ENCODE results near the gene GPC3. TPM values are rescaled to one million over a fixed set of nuclear protein-coding genes. Genes with fewer than 3 reads are reported as not detected.

The GPC3 gene
- total RNA-seq, 6 experiments from 2014 or later, result not detected

- Mint-ChIP-seq H3K36me3 (ENCODE audit: low read depth) (no peaks in the 10 kb centered on the region), H3K9me3 (peaks cover 21% of the 10 kb centered on the region), H3K4me3 (no peak overlapping the region), H3K27ac (no peak overlapping the region), H3K4me1 (ENCODE audit: low read depth) (no peaks in the 10 kb centered on the region), H3K27me3 (ENCODE audit: insufficient read depth) (no peaks in the 10 kb centered on the region; the same call in 1 of the 2 replicates)
- DNase-seq, result no peak
- TF ChIP-seq, protein P1, sequence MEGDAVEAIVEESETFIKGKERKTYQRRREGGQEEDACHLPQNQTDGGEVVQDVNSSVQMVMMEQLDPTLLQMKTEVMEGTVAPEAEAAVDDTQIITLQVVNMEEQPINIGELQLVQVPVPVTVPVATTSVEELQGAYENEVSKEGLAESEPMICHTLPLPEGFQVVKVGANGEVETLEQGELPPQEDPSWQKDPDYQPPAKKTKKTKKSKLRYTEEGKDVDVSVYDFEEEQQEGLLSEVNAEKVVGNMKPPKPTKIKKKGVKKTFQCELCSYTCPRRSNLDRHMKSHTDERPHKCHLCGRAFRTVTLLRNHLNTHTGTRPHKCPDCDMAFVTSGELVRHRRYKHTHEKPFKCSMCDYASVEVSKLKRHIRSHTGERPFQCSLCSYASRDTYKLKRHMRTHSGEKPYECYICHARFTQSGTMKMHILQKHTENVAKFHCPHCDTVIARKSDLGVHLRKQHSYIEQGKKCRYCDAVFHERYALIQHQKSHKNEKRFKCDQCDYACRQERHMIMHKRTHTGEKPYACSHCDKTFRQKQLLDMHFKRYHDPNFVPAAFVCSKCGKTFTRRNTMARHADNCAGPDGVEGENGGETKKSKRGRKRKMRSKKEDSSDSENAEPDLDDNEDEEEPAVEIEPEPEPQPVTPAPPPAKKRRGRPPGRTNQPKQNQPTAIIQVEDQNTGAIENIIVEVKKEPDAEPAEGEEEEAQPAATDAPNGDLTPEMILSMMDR (IDR thresholded peaks at IDR 0.05), result no peak
Measured at GRCh38 chrX:133513123-133513522, 472.3 kb downstream of the GPC3 start.

DNA sequence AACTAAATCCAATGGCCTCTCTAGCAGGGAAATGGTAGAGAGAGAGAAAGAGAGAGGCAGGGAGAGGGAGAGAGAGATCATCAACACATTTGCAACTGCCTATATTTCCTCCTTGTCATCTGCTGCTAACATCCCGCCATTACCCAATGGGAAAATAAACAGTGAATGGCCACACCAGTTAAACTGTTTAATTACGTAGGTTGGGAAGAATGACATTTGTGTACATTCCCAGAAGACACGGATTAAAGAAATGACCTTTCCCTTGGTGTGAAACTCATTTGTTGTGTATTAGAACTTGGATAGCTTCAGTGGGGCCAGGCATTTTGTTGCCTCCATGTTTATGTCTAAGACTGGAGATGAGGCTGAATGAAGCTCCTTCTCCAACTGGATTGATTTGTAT lies 474.4 kb downstream of the GPC3 start:
- no peaks in the 10 kb centered on the region for H3K4me1 Mint-ChIP-seq (ENCODE audit: low read depth)
- TF ChIP-seq, protein P1 (IDR thresholded peaks at IDR 0.05), result no peak
- H3K27ac Mint-ChIP-seq, result no peak overlapping the region
- no peaks in the 10 kb centered on the region; the same call in 1 of the 2 replicates for H3K27me3 Mint-ChIP-seq (ENCODE audit: insufficient read depth)
- DNase-seq, result no peak
- H3K4me3 Mint-ChIP-seq, result no peak overlapping the region
- no peaks in the 10 kb centered on the region for H3K36me3 Mint-ChIP-seq (ENCODE audit: low read depth)
- H3K9me3 Mint-ChIP-seq, result peaks cover 33% of the 10 kb centered on the region

DNA sequence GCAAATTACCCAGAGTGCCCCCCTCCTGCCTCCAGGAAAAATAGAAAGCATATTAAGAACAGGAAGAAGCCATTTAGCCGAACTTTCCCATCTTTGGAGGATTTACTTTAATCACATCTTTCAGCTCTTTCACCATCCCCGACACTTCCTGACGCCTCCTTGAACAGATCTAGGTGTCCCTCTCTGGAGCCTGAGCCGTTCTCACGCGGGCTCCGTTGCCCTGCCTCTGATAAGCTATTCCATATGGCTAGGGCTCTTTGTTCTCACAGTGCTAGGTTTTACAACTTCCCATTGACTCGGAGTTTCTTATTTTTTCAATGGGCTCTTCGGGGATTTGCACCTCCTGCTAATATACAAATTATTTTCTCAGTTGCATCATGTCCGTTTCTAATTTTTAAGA lies 488.0 kb downstream of the GPC3 start:
- DNase-seq, result no peak
- Mint-ChIP-seq H3K27me3 (ENCODE audit: insufficient read depth) (no peaks in the 10 kb centered on the region; the same call in 1 of the 2 replicates), H3K27ac (no peak overlapping the region), H3K4me1 (ENCODE audit: low read depth) (no peaks in the 10 kb centered on the region), H3K9me3 (peaks cover 4% of the 10 kb centered on the region; the same call in 1 of the 2 replicates), H3K4me3 (no peak overlapping the region), H3K36me3 (ENCODE audit: low read depth) (no peaks in the 10 kb centered on the region)
- TF ChIP-seq, protein P1 (IDR thresholded peaks at IDR 0.05), result no peak

DNA sequence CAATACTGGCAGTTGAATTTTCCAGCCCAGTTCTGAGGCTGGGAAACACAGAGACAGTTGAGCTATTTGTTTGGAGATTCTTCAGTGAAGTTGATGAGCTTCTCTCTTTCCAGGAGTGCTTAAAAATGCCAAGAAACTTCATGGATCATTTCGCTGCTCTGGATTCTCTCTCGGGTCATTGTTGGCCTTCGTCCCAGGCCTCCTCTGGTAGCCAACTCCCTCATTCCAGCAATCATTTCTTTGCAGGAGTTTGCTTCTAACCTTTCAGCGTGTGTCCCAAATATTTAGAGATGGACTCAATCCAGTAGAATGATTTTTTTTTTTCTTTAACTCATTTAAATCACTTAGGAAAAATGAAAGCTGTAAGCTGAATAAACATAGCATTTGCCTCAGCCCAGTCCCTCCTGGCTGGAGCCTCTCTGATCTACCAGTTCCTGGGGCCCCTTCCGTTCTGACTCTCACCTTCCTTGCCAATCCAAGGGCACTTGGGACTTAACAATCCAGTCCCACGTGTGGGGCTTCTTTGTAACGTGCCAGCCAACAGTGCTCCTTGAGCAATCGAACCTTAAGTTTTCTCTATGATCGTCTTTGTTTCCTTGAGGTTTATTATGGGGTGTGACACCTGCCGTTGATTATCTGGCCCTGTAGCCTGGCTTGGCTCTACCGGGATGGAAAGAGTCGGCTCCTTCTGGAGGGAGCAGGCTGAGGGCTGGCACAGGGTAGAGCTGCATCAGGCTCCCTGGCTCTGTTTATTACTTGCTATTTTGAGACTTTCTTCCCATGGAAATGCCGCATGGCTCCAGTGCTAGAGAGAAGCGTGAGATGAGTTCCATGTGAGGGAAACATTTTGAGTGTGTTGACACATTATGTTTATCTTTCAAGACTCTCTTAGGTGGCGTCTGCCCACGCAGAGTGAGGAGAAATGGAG lies 489.7 kb downstream of the GPC3 start:
- no peak for DNase-seq
- no peak overlapping the region for H3K27ac Mint-ChIP-seq
- H3K27me3 Mint-ChIP-seq (ENCODE audit: insufficient read depth), result no peaks in the 10 kb centered on the region; the same call in 1 of the 2 replicates
- H3K4me3 Mint-ChIP-seq, result no peak overlapping the region
- H3K9me3 Mint-ChIP-seq, result peaks cover 4% of the 10 kb centered on the region; the same call in 1 of the 2 replicates
- H3K36me3 Mint-ChIP-seq (ENCODE audit: low read depth), result no peaks in the 10 kb centered on the region
- TF ChIP-seq, protein P1 (IDR thresholded peaks at IDR 0.05), result no peak
- H3K4me1 Mint-ChIP-seq (ENCODE audit: low read depth), result no peaks in the 10 kb centered on the region

GRCh38 chrX:133493366-133493765 lies 492.0 kb downstream of the GPC3 start:
- no peak for DNase-seq
- Mint-ChIP-seq H3K9me3 (no peaks in the 10 kb centered on the region), H3K4me1 (ENCODE audit: low read depth) (no peaks in the 10 kb centered on the region), H3K4me3 (no peak overlapping the region), H3K36me3 (ENCODE audit: low read depth) (no peaks in the 10 kb centered on the region), H3K27me3 (ENCODE audit: insufficient read depth) (no peaks in the 10 kb centered on the region; the same call in 1 of the 2 replicates), H3K27ac (no peak overlapping the region)
- TF ChIP-seq, protein P1 (IDR thresholded peaks at IDR 0.05), result no peak
